Brain microvascular endothelial cell (primary cell): ENCODE measurements around the gene PLB1.

ENCODE experiments used
- DNase-seq: peaks from one replicate; pipeline ENCODE4 v3.0.0-alpha.2; 2020
- H3K27ac ChIP-seq: fragments of 250-450 bp; sonication (Bioruptor Pico); 2 replicates; pipeline ENCODE4 v1.5.1; 2020; ENCODE audit warnings: mild to moderate bottlenecking, moderate library complexity
- H3K27me3 ChIP-seq: fragments of 250-450 bp; sonication (Bioruptor Pico); replicated peaks from 2 replicates; pipeline ENCODE4 v1.5.1; 2020; ENCODE audit warnings: mild to moderate bottlenecking
- H3K36me3 ChIP-seq: fragments of 250-450 bp; sonication (Bioruptor Pico); replicated peaks from 2 replicates; pipeline ENCODE4 v1.5.1; 2020; ENCODE audit warnings: mild to moderate bottlenecking
- H3K4me3 ChIP-seq: 2 replicates; pipeline ENCODE4 v1.5.1; 2011; ENCODE audit warnings: low read depth, mild to moderate bottlenecking, control low read depth, low read length, moderate library complexity
- in situ Hi-C: cut with HindIII; loops from 2 replicates; pipeline ENCODE4 v1.10.0; 2017; ENCODE audit warnings: low sequenced_read_pairs, low pct_ligation_motif_present
- TF ChIP-seq, protein P1 (sequence below): IDR thresholded peaks from 2 replicates; pipeline ENCODE4 v1.5.1; 2011; ENCODE audit warnings: low read depth, mild to moderate bottlenecking, moderate library complexity, low read length, control low read depth, inconsistent platforms; ENCODE audit errors: missing control alignments

Gene PLB1

DNA sequence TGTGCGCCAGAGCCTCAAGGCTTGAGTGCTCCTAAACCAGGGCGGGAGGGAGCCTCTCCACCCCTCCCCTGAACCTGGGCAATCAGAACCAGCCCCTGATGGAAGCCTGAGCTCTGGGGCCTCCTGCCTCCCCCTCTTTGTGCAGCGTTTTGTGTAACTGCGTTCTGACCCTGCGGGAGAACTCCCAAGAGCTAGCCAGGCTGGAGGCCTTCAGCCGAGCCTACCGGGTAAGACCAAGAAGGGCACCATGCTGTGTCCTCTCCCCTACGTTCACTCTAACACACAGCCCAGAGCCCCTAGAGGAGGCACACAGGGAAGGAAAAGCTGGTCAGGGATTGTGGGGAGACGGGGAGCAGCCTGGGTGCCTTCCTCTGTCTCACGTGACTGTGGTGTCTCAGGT is 108.0 kb downstream of the PLB1 start:
- DNase-seq, result no peak
- TF ChIP-seq, protein P1, sequence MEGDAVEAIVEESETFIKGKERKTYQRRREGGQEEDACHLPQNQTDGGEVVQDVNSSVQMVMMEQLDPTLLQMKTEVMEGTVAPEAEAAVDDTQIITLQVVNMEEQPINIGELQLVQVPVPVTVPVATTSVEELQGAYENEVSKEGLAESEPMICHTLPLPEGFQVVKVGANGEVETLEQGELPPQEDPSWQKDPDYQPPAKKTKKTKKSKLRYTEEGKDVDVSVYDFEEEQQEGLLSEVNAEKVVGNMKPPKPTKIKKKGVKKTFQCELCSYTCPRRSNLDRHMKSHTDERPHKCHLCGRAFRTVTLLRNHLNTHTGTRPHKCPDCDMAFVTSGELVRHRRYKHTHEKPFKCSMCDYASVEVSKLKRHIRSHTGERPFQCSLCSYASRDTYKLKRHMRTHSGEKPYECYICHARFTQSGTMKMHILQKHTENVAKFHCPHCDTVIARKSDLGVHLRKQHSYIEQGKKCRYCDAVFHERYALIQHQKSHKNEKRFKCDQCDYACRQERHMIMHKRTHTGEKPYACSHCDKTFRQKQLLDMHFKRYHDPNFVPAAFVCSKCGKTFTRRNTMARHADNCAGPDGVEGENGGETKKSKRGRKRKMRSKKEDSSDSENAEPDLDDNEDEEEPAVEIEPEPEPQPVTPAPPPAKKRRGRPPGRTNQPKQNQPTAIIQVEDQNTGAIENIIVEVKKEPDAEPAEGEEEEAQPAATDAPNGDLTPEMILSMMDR, result no peak
- H3K36me3 ChIP-seq, result no peaks in the 10 kb centered on the region
- H3K27ac ChIP-seq, result no peak overlapping the region
- in situ Hi-C loops, result no loop called here
- no peaks in the 10 kb centered on the region for H3K27me3 ChIP-seq
- no peak overlapping the region for H3K4me3 ChIP-seq

DNA sequence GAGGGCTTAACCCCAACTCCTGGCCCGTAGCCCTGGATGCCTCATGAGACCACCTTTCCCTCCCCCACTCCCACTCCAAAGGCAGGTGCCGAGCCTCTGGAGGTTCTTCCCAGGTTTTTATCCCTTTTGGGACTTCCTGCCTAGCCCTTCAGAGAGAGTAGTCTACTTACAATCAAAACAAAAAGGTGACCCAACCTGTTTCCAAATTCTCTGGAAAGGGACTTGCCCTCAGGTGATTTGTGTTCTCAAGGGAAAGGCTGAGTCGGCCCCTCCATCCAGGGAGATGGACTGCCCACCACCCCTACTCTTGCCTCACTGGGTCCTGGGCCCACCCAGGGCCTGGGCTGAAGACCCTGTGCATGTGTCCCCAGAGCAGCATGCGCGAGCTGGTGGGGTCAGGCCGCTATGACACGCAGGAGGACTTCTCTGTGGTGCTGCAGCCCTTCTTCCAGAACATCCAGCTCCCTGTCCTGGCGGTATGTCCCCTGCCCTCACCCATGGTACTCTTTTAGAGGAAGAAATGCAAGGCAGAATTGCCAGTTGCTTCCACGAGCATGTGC is 108.5 kb downstream of the PLB1 start:
- TF ChIP-seq, protein P1, result no peak
- in situ Hi-C loops, result no loop called here
- DNase-seq, result no peak

DNA sequence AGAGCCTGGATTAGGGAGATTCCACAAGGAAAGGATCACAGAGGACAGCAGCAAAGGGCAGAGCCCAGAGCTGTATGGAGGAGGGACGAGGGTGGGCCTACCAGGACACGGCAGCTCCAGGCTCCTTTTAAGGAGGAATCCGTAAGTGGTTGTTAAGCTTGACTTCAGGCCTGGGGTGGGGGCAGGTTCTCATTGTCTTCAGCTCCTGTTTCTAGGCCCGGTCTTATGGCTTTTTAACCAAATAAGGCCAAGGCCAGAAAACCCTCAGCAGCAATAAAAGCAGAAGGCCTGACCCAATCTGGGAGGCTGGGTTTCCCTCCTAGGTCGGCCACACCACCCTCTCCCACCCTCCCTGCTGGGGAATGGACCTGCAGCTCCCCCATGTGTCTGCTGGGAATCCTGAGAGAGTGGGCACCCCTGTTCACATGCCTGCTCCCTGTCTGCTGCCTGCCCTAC is 111.2 kb downstream of the PLB1 start:
- no peak overlapping the region for H3K27ac ChIP-seq
- in situ Hi-C loops, result no loop called here
- TF ChIP-seq, protein P1, result peak; percentile 46
- no peak overlapping the region for H3K4me3 ChIP-seq
- H3K36me3 ChIP-seq, result no peaks in the 10 kb centered on the region
- no peaks in the 10 kb centered on the region for H3K27me3 ChIP-seq
- no peak for DNase-seq

More for the DNA sequence above, 108.5 kb downstream of the PLB1 start:
- Histone ChIP-seq H3K4me3 (no peak overlapping the region), H3K36me3 (no peaks in the 10 kb centered on the region), H3K27ac (no peak overlapping the region), H3K27me3 (no peaks in the 10 kb centered on the region)

DNA sequence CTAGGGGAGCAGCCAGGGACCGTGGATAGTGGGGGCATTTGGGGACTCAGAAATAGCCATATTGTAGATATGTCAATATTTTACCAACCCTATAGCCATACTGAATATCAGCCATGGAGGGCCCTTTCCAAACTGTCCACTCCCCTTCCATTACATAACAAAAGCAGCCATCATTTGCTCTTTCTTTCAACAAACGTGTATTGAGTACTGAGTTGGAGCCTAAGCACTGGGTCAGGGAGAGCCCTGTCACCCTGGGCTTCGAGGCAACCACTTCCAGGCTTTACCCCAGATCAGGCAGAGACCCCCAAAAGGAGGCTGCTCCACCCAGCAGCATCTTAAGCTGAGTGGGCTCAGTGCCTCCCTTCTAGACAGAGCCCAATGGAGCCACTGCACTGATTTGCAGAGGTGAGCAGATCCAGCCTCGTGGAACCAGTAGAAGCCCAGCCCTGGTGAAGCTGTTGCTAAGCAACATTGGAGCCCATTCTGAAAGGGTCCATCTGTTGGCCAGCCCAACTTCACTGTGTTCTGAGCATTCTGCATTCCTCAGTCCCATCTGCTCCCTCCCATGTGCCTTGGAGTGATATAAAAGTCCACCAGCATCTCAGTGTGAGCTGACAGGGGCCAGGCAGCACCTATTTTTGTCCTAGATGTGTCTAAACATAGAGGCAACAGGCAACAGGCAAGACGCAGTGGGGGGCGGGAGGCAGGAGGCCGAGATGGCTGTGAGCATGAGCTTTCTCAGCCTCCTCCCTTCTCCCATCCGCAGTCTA is 112.1 kb downstream of the PLB1 start:
- Histone ChIP-seq H3K4me3 (no peak overlapping the region), H3K27ac (no peak overlapping the region), H3K36me3 (no peaks in the 10 kb centered on the region), H3K27me3 (no peaks in the 10 kb centered on the region)
- in situ Hi-C loops, result no loop called here
- TF ChIP-seq, protein P1, result no peak
- no peak for DNase-seq

DNA sequence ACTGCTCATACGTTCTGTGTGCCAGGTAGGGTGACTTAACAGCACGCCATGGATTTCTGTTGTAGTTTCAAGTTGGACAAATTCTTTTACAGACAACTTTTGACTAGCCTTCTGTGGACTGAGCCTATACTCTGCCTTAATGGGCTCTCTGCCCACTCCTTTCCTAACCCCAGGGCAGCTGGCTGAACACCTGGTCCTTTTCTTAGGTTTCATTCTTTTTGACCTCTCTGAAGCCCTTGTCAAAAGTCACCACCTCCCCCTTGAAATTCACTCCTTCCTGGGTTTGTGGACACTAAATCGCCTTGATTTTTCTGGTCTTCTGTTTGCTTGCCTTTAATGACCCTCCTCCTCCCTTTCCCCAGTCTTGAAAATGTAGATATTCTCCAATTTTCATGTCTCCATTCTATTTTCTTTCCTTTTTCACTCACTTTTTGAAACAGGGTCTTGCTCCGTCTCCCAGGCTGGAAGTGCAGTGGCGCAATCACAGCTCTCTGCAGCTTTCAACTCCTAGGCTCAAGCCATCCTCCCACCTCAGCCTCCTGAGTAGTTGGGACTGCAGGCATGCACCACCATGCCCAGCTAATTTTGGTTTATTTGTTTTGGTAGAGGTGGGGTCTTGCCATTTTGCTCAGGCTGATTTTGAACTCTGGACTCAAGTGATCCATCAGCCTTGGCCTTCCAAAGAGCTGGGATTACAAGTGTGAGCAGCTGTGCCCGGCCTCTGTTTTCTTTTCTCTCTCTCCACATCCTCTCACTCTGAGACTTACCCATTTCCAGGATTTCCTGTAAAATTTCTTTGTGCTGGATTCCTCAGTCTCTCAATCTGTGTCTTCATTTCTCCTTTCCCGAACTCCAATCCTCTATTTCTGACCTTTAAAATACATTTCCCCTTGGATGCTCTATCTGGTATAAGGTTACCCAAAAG is 112.9 kb downstream of the PLB1 start:
- Histone ChIP-seq H3K27ac (no peak overlapping the region), H3K4me3 (no peak overlapping the region), H3K36me3 (no peaks in the 10 kb centered on the region), H3K27me3 (no peaks in the 10 kb centered on the region)
- no peak for DNase-seq
- TF ChIP-seq, protein P1, result no peak
- in situ Hi-C loops, result no loop called here
